Measurements from ENCODE around the gene INSRR. TPM values are rescaled to one million over a fixed set of nuclear protein-coding genes. Genes with fewer than 3 reads are reported as not detected.

Gene INSRR
- total and polyA plus RNA-seq, 9 of the 15 experiments (the other 6 are each of a cell fraction or from before 2014, with no cell fraction given): 0.03 to 0.18 (median 0.06) TPM; not detected in 3

DNA sequence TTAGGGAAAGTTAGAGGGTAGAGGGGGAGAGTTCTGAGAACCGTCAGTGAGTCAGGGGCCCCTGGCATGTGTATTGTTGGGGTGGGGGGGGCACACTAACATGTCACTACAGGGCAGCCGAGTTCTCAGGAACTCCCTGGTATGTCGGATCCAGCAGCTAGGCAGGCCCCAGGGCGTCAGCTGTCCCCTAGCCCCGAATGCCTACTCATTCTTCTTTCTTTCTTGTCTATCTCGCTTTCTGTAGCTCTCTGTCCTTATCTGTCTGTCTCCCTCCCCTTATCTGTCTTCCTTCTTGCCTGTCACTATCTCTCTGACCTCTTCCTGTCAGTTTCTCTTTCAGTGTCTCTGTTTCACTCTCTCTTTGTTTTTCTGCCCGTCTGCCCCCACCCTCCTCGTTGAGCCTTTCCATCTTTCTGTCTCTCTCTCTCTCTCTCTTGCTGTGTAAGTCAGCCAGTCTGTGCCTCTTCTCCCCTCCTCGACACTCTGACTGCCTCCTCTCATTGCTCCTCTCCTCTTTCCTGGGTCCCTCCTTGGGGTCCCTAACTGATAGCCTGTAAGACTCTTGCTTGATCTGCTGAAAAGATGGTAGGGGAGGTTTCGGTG lies 4.2 kb upstream of the INSRR start (continued):
- peak in 1 of 2 experiments; percentile 95; a peak in 2 of 4 replicates for TF ChIP-seq RCOR1 (IDR thresholded peaks at IDR 0.05; ENCODE audit: borderline replicate concordance in 1 of 2, low read depth in 2 of 2, low read length in 2 of 2)
- TF ChIP-seq CBFA2T3 (IDR thresholded peaks at IDR 0.05): peak; percentile 95
- 0 out of 2 replicates have a peak, but pooled peaks have one; percentile 11 for TF ChIP-seq L3MBTL2 (IDR thresholded peaks at IDR 0.05)
- peak; percentile 97 for TF ChIP-seq BCOR (IDR thresholded peaks at IDR 0.05)
- TF ChIP-seq, protein P1, sequence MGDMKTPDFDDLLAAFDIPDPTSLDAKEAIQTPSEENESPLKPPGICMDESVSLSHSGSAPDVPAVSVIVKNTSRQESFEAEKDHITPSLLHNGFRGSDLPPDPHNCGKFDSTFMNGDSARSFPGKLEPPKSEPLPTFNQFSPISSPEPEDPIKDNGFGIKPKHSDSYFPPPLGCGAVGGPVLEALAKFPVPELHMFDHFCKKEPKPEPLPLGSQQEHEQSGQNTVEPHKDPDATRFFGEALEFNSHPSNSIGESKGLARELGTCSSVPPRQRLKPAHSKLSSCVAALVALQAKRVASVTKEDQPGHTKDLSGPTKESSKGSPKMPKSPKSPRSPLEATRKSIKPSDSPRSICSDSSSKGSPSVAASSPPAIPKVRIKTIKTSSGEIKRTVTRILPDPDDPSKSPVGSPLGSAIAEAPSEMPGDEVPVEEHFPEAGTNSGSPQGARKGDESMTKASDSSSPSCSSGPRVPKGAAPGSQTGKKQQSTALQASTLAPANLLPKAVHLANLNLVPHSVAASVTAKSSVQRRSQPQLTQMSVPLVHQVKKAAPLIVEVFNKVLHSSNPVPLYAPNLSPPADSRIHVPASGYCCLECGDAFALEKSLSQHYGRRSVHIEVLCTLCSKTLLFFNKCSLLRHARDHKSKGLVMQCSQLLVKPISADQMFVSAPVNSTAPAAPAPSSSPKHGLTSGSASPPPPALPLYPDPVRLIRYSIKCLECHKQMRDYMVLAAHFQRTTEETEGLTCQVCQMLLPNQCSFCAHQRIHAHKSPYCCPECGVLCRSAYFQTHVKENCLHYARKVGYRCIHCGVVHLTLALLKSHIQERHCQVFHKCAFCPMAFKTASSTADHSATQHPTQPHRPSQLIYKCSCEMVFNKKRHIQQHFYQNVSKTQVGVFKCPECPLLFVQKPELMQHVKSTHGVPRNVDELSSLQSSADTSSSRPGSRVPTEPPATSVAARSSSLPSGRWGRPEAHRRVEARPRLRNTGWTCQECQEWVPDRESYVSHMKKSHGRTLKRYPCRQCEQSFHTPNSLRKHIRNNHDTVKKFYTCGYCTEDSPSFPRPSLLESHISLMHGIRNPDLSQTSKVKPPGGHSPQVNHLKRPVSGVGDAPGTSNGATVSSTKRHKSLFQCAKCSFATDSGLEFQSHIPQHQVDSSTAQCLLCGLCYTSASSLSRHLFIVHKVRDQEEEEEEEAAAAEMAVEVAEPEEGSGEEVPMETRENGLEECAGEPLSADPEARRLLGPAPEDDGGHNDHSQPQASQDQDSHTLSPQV (IDR thresholded peaks at IDR 0.05): 0 out of 2 replicates have a peak, but pooled peaks have one; percentile 40
- peak; percentile 97 for TF ChIP-seq SOX6 (IDR thresholded peaks at IDR 0.05)
- peak; percentile 39; the same call in 1 of the 2 replicates for TF ChIP-seq NFRKB (IDR thresholded peaks at IDR 0.05; ENCODE audit: low read depth)
- TF ChIP-seq, protein P2, sequence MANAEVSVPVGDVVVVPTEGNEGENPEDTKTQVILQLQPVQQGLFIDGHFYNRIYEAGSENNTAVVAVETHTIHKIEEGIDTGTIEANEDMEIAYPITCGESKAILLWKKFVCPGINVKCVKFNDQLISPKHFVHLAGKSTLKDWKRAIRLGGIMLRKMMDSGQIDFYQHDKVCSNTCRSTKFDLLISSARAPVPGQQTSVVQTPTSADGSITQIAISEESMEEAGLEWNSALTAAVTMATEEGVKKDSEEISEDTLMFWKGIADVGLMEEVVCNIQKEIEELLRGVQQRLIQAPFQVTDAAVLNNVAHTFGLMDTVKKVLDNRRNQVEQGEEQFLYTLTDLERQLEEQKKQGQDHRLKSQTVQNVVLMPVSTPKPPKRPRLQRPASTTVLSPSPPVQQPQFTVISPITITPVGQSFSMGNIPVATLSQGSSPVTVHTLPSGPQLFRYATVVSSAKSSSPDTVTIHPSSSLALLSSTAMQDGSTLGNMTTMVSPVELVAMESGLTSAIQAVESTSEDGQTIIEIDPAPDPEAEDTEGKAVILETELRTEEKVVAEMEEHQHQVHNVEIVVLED (CRISPR knock-in tag; IDR thresholded peaks at IDR 0.05): no peak
- peak; percentile 91 for TF ChIP-seq EP300 (IDR thresholded peaks at IDR 0.05; ENCODE audit: low read length)
- 0 out of 2 replicates have a peak, but pooled peaks have one; percentile 41 for TF ChIP-seq NR4A1 (CRISPR knock-in tag; IDR thresholded peaks at IDR 0.05)
- TF ChIP-seq NR4A1 (tag; IDR thresholded peaks at IDR 0.05): no peak
- peak; percentile 63 to 72; a peak in 3 of 4 replicates for TF ChIP-seq MAZ (CRISPR knock-in tag; conservative IDR thresholded peaks at IDR 0.05 in 1 of 2, IDR thresholded peaks at IDR 0.05 in 1 of 2)
- TF ChIP-seq, protein P3, sequence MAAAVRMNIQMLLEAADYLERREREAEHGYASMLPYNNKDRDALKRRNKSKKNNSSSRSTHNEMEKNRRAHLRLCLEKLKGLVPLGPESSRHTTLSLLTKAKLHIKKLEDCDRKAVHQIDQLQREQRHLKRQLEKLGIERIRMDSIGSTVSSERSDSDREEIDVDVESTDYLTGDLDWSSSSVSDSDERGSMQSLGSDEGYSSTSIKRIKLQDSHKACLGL (CRISPR knock-in tag; IDR thresholded peaks at IDR 0.05; ENCODE audit: borderline replicate concordance, poor library complexity, severe bottlenecking): no peak
- peak; percentile 1 to 88; a peak in 1 of 4 replicates for TF ChIP-seq TEAD1 (CRISPR knock-in tag; IDR thresholded peaks at IDR 0.05)
- TF ChIP-seq ETV1 (tag; conservative IDR thresholded peaks at IDR 0.05; ENCODE audit: low read depth): peak; percentile 71

All from K562 (cell line).